Muscle of arm (tissue), 14 donors: ENCODE results near the gene AMZ1. TPM values are rescaled to one million over a fixed set of nuclear protein-coding genes. Genes with fewer than 3 reads are reported as not detected.
A peak's percentile ranks its signal among the peaks of the same experiment; 100 is the strongest.

Experiments used
- DNase-seq: peaks from one replicate; pipeline ENCODE4 v3.0.0-alpha.2; 2013
- long read RNA-seq, 11 donors: transcript quantifications; one replicate each; lab custom pipeline, GENCODE V29; 2026
- polyA plus RNA-seq, 12 donors: library from polyadenylated mRNA; unstranded; fragments of 120-200 nt; gene quantifications; one replicate each; pipeline ENCODE4 v1.2.1, GENCODE V29; 2013; ENCODE audit not compliant: insufficient read length in 12 of 12

AMZ1 gene, protein sequence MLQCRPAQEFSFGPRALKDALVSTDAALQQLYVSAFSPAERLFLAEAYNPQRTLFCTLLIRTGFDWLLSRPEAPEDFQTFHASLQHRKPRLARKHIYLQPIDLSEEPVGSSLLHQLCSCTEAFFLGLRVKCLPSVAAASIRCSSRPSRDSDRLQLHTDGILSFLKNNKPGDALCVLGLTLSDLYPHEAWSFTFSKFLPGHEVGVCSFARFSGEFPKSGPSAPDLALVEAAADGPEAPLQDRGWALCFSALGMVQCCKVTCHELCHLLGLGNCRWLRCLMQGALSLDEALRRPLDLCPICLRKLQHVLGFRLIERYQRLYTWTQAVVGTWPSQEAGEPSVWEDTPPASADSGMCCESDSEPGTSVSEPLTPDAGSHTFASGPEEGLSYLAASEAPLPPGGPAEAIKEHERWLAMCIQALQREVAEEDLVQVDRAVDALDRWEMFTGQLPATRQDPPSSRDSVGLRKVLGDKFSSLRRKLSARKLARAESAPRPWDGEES
- under 1 TPM in 10 of 12 donors, not detected in 2; 0.07 to 0.73 (median 0.21) TPM for polyA plus RNA-seq
- long read RNA-seq, donor 1, partial matches to known transcripts, result 8 of 24 reads
- long read RNA-seq, donor 1, other reads (novel, unspliced or antisense), result 16 of 24 reads
- long read RNA-seq, donor 2, result 0 reads
- long read RNA-seq, donor 3, result 0 reads
- long read RNA-seq, donor 4, result 0 reads
- long read RNA-seq, donor 5, partial matches to known transcripts, result 5 of 24 reads
- long read RNA-seq, donor 5, other reads (novel, unspliced or antisense), result 19 of 24 reads
- long read RNA-seq, donor 6, result 0 reads
- long read RNA-seq, donor 7, partial matches to known transcripts, result 0 of 8 reads
- long read RNA-seq, donor 7, other reads (novel, unspliced or antisense), result 8 of 8 reads
- long read RNA-seq, donor 8, result 0 reads
- long read RNA-seq, donor 9, result 0 reads
- long read RNA-seq, donor 10, result 0 reads
- long read RNA-seq, donor 11, partial matches to known transcripts, result 7 of 7 reads
- long read RNA-seq, donor 11, other reads (novel, unspliced or antisense), result 0 of 7 reads

DNA sequence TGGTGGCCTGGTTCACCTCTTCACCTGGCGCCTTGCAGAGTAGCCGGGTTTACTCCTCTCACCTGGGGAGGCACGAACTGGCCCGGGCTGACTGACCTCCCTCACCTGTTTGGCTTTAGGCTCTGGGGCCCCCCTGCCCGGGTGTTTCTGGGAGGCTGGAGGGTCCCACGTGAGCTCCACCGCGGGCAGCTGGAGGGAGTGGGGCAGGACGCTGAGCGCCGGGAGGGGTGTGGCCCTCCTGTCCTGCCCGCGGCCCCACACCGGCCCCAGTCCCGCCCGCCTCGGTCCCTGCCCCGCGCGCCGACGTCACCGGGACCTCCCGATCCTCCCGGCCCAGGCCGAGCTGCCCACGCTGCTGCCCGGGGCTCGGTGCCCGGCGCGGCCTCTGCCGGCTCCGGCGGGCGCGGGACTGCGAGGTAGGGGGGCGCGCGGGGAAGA lies at the start of gene AMZ1:
AMZ1 (plus strand) TSS at position 322 of the 438 bp plus-strand sequence. CDS start 12,250 bp downstream, outside the sequence.
- DNase-seq, result no peak

DNA sequence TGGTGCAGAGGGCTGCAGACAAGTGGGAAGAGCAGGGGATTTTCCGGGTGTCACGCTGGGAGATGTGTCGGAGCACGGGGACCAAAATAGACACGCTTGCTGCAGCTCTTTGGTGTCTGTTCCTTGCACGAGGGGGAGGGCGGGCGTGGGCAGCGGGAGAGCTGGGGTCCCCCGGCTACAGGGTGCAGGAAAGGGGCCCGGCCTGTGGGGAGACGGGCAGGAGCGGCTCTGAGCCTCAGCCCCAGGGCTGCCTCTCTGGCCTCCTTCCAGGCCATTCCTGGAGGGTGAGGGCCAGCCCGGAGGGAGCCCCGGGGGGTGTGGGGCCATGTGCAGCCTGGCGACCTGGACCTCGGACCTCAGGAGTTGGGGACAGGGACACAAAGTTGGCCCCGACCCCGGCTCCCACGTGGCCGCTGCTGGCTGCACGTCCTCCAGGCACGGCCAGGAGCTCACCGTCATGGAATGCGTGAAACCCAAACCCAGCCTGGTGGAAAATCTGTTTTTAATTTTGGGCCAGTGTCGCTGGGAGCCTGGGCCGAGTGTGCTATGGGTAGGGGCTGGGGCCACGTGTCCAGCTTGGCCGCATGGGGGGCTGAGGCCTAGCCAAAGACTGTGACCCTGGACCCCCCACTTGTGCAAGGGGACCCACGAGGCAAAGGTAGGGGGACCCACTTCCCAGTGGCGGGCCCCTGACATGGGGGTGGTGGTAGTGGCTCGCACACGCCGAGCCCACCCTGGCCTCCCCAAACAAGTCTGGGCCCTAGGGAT lies 49.6 kb upstream of the AMZ1 start:
- DNase-seq, result peak; percentile 77

DNA sequence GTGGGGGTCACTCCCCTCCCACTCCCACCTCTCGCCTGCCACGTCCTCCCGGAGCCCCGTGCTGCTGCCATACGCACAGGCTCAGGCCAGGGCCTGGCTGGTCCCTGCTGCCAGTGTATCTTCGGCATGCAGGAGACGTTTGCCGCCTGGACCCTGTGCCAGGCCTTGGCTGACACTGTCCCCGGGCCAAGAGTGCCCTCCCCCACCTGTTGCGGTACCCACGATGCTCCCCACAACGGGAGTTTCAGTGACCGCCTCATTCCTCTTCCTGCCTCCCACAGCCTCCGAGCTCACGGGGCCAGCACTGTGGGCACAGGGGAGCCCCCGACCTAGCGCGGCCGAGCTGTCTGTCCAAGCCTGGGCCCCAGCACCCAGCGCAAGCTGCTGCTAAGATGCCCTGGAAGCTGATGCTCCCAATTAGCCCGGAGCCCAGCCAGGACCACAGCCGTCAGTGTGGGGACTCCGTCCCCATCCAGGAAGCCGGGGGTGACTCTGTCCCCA lies 48.8 kb upstream of the AMZ1 start:
- DNase-seq, result no peak

DNA sequence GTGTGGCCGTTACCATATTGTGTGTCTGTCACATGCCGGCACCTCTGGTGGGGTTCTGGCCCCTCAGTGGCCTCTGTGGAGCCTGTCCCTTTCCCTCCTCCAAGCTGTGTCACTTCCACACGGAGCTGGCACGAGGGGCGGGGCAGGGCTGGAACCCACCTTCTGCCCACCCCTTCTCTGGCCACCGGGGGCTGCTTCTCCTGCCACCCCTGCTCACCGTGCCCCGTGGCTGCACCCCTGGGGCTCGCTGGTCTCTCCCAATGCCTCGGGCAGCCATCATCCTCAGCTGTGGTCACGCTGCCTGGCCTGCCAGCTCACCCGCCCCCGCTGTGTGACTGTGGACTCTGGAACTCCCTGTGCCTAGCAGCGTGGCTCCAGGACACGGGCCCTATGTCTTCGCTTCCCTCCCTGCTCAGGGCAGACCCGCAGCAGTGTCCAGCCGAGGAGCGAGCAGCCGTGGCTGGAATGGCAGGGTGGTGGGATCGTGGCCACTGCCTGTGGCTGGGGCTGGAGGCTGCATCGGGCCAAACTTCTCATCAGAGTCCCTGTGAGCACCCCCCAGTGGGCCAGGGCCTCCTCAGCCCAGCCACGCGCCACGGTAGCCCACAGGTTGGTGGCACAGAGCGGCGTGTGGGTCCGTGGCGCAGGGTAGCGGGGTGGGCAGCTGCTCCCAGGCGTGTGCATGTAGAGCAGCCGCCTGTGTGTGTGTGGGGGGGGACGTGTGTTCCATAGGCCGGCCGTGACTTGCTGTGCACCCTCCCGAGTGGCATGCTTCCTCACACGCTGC lies 48.1 kb upstream of the AMZ1 start:
- no peak for DNase-seq

DNA sequence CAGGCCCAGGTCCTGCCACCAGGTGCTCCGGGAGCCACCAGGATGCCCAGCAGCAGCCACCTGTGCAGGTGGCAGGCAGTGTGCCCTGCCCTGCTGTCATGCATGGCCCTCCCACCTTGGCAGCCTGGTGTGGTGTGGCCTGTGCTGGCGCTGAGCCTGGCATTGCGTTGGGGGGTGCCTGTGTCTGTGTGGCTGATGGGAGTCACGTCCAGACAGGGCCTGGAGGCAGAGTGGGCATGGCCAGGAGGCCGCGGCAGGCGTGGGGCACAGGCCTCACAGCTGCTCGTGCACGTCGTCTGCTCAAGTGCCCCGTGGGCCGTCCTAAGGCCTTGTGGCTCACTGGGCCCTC lies 47.5 kb upstream of the AMZ1 start:
- DNase-seq, result no peak

DNA sequence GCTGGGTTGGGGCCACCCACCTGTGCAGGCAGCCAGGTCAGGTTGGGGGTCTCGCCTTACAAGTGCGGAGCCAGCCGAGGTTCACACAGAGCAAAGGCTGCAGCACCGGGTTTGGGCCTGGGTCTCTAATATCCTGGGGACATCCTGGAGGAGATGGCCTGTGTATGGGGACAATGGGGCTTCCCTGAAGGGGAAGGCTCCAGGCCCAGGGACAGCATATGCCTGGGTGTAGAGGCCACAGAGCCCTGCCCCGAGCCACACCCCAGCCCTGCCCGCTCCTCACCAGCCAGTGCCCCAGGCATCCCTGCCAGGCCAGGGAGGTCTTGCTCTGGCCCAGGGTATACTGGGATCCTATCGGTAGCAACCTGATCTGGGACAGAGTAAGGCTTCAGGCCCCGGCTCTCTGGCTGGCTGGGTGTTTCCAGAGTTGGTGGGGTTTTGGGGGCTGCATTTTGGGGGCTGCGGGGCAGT lies 47.1 kb upstream of the AMZ1 start:
- DNase-seq, result no peak

DNA sequence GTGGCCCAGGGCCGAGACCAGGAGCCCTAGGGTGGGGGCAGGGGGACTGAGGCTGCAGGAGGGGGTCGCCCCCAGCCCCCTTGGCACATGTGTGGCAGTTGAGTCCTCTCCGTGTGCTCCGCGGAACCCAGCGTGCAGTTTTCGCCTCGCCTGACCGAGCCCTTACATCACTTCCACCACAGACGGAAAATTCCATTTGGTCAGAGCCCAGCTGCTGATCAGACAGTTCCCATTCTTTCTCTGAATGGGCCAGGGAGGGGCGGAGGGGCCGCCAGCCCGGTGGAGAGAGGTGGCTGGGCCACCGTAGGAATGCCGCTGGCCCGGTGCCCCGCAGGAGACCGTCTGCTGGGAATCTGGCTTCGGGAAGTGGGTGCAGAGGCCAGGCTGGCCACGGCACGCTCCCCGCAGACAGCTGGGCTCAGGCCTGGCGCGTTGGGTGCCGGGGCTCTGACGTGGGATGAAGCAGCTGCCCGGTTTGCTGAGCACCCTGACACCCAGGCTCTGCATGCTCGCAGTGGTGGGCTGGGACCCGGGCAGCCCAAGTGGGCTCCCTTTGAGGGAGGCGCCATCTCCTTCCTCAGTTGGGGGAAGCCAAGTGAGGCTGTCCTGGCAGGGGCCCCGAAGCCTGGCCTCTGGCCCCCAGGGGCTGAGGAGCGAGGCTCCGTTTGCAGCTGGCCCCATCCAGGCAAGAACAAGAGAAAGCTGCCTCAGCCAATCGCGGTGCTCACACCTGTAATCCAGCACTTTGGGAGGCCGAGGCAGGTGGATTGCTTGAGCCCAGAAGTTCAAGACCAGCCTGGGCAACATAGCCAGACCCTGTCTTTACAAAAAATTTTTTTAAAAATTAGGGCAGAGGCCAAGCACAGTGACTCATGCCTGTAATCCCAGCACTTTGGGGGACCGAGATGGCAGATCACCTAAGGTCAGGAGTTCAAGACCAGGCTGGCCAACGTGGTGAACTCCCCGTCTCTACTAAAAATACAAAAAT lies 46.3 kb upstream of the AMZ1 start:
- peak; percentile 96 for DNase-seq

DNA sequence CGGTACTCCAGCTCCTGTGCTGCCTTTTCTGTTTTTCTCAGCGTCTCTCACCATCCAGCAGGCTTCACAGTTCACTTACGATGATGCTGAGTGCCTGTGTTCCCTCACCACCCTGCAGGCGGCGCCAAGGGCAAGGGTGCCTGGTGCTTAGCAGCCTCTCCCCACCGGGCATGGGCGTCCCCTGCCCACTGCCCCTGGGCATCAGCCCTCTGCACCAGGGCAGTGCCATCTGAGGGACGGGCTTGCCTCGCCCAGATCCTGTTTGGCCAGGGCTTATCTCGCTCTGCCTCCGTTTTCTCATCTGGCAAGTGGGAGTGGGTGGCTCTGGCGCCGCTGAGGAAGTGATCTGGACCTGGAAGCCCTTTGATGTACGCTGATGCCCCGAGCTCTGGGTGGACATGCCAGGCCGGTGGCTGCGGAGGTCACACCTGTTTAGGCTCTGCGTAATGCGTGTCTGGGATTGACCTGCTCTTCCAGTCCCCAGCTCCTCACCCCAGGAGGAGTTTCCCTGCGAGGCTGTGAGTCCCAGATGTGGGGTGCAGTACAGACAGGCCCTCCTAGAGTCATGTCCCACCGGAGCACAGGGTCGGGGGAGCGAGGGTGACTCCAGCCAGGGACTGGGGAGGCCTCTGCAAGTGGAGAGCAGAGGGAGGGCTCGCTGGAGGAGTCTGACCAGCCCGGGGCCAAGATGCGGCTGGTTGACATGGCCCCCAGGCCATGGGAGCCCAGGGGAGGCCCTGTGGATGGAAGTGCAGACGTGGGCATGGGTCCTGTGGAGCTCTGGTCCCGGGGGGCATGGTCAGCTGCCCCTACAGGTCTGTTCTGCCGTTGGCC lies 44.4 kb upstream of the AMZ1 start:
- DNase-seq, result no peak

DNA sequence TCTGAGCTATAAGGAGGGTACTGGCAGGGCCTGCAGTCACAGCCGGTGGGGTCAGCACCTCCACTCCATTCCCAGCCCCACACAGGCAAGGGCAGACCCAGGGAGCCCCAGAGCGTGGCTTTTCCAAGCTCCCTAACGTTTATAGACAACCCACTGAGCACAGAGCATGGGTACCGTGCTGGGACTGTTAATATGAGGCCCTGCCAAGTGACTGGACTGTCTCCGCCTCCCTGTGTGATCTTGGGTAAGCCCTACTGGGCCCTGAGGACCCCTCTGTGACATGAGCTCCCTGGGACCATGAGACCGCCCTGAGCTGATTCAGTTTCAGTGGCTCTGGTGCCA lies 43.8 kb upstream of the AMZ1 start:
- no peak for DNase-seq

DNA sequence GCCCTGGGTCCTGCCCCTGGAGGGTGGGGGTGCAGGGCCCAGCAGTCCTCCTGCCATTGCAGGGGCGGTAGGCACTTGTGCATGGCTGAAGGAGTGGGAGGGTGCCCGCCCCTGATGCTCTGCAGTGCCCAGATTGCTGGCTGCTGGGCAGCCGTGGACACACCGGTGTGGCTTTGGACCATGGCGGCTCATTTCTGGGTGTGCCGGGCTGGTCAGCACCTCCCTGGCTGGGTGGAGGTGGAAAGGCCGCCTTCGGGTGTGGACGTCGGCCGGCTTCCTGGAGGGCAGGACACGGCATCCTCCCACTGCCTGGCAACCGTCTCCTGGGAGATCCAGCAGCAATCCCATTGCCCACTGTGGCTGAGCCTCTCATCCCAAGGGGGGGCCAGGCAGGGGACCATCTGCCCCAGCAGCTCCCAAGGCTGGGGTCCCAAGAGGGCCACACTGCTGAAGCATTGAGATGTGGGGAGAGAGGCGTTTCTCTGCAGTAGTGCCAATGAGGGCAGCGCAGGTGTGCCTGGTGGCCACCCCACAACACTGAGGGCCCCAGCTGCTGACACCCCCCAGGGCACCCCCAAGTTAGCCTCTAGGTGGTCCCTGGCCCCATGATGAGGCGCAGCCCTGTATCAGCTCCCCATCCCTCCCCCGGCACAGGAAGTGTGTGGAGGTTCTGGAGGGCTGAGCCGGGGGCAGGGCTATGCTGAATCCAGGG lies 43.3 kb upstream of the AMZ1 start:
- no peak for DNase-seq

DNA sequence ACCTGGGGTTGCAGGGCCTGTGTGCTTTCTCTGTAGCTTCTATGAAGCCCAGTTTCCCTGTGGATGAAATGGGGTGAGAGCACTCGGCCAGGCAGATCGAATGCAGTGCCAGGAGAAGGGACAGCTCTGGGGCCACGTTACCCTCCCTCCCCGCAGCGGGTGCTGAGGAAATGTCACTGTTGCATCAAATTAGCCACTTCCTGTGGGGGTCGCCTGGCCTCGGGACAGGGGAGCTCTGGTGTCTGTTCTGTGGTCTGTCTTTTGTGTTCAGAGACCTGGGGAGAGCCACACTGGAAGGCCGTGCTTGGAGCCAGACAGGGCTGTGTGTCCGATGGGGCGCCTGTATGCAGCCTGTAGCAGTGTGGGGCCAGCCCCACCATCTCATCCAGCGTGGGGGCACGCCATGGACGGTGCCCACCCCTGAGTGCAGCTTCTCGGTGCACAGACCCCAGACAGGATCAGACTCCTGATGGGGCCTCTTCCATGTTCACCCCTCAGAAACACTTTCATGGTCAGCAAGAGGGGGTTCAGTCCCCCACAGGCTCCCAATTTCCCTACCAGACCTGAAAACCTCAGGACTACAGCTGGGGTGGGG lies 42.6 kb upstream of the AMZ1 start:
- no peak for DNase-seq

DNA sequence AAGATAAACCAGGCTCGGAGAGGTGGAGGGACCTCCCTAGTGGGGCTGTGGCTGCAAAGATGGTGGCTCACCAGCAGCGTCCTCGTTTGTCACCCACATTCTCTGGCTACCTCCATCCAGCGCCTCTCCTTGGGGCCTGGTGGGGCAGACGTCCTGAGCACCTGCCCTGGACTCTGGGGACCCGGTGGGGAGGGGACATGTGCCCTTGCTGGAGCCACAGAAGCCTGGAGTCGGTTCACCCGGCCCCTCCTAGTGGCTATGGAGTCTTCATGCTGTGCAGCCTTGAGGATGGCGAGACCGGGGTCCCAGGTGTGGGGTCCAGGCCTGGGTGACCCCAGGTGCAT lies 41.7 kb upstream of the AMZ1 start:
- no peak for DNase-seq

DNA sequence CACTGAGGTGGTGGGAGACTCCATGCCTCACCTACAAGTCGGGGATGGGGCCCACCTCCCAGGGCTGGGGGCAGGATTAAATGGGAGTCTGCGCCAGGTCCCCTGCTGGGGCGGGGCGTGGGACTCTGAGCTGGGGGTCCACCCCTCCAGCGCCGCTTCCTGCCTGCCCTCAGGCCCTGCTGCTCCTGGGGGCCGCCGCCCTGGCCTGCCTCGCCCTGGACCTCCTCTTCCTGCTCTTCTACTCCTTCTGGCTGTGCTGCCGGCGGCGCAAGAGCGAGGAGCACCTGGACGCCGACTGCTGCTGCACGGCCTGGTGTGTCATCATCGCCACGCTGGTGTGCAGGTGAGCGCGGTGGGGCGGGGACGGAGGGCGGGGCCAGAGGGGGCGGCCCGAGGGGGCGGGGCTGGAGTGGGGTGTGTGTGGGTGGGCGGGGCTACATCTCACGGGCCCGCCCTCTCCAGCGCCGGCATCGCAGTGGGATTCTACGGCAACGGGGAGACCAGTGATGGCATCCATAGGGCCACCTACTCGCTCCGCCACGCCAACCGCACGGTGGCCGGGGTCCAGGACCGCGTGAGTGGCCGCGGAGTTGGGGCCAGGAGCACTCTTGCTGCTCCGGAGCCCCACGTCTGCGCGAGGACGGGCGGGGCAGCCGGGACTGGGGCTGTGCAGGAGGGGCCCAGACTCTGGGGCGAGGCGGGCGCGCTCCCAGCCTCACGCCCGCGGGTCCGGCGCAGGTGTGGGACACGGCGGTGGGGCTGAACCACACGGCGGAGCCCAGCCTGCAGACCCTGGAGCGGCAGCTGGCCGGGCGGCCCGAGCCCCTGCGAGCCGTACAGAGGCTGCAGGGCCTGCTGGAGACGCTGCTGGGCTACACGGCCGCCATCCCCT lies 41.1 kb upstream of the AMZ1 start:
- no peak for DNase-seq

DNA sequence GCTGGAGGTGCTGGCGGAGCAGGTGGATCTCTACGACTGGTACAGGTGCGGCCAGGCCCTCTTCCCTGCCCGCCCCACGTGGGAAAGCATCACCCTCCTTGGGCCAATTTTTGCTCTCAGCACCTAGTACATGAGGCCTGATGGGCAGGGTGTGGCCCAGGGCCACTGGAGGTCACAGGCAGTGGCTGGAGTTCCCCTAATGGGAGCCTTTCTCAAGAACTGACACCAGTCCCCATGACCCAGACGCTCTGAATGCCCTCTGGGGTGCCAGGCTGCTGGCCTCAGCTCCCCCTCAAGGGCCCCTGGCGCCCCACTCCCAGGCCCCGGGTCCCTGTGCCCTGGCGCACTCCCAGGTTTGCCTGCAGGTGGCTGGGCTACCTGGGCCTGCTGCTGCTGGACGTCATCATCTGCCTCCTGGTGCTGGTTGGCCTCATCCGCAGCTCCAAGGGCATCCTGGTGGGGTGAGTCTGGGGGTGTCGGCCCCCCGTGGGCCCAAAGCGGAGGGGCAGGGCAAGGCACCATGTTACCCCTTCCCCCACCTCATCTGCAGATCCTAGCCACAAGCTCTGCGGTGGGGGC lies 40.3 kb upstream of the AMZ1 start:
- DNase-seq, result no peak

DNA sequence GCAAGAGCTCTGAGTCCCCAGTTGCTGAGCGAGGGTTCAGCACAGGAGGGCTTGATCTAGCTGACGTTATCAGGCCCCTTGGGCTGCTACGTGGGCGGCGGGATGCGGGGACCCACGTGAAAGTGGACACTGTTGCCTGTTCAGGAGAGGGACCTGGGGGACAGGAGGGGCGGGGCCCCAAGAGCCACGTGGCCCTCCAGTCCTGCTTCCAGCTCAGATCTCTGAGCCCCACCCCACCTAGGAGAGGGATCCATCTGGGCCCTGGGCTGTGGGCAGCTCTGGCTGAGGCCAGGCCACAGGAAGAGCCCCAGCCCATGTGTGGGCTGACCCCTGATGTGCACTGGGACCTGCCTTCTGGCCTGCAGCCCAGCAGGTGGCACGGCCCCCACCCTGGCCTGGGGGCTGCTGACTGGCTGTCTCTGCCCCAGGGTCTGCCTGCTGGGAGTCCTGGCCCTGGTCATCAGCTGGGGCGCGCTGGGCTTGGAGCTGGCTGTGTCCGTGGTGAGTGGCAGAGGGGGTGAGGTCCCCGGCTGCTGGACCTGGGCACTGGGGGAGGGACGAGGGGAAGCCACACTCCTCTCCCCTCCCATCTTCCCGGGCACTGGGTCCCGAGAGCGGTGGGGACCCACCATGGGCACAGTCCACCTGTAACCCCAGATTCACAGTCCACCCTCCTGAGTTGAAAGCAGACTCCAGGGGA lies 38.7 kb upstream of the AMZ1 start:
- DNase-seq, result no peak
